HL-60 (cell line): ENCODE results near the gene STX2.

Experiments
- GABPA ChIP-seq: IDR thresholded peaks from 2 replicates; pipeline ENCODE4 v1.6.1; 2012; ENCODE audit warnings: low read depth
- POLR2AphosphoS5 ChIP-seq: IDR thresholded peaks from 2 replicates; pipeline ENCODE4 v1.6.1; 2012; ENCODE audit warnings: low read depth
- SPI1 ChIP-seq: IDR thresholded peaks from 2 replicates; pipeline ENCODE4 v1.6.1; 2012; ENCODE audit warnings: low read depth, mild to moderate bottlenecking, borderline replicate concordance
- TF ChIP-seq, protein P1 (sequence below): IDR thresholded peaks from one replicate; pipeline ENCODE4 v1.5.1; 2011; ENCODE audit warnings: low read length, control low read depth, inconsistent platforms; ENCODE audit not compliant: insufficient read depth
- TF ChIP-seq, protein P2 (sequence below): IDR thresholded peaks from 2 replicates; pipeline ENCODE4 v1.6.1; 2012; ENCODE audit warnings: low read depth; ENCODE audit not compliant: insufficient replicate concordance

DNA sequence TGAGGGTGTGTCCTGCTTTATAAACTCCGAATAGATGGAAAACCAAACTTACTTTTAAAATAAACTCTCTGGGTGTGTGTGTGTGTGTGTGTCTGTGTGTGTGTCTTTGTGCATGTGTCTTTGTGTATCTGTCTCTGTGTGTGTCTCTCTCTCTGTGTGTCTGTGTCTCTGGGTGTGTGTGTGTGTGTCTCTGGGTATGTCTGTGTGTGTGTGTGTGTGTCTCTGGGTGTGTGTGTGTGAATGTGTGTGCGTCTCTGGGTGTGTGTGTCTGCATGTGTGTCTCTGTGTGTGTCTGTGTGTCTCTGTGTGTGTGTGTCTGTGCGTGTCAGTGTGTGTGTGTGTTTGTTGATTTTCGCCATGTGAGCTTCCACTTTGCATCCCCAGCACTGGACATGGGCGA is 42.0 kb upstream of the STX2 start:
- TF ChIP-seq POLR2AphosphoS5 (no peak), SPI1 (no peak), GABPA (no peak)
- TF ChIP-seq, protein P1, sequence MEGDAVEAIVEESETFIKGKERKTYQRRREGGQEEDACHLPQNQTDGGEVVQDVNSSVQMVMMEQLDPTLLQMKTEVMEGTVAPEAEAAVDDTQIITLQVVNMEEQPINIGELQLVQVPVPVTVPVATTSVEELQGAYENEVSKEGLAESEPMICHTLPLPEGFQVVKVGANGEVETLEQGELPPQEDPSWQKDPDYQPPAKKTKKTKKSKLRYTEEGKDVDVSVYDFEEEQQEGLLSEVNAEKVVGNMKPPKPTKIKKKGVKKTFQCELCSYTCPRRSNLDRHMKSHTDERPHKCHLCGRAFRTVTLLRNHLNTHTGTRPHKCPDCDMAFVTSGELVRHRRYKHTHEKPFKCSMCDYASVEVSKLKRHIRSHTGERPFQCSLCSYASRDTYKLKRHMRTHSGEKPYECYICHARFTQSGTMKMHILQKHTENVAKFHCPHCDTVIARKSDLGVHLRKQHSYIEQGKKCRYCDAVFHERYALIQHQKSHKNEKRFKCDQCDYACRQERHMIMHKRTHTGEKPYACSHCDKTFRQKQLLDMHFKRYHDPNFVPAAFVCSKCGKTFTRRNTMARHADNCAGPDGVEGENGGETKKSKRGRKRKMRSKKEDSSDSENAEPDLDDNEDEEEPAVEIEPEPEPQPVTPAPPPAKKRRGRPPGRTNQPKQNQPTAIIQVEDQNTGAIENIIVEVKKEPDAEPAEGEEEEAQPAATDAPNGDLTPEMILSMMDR: no peak
- TF ChIP-seq, protein P2, sequence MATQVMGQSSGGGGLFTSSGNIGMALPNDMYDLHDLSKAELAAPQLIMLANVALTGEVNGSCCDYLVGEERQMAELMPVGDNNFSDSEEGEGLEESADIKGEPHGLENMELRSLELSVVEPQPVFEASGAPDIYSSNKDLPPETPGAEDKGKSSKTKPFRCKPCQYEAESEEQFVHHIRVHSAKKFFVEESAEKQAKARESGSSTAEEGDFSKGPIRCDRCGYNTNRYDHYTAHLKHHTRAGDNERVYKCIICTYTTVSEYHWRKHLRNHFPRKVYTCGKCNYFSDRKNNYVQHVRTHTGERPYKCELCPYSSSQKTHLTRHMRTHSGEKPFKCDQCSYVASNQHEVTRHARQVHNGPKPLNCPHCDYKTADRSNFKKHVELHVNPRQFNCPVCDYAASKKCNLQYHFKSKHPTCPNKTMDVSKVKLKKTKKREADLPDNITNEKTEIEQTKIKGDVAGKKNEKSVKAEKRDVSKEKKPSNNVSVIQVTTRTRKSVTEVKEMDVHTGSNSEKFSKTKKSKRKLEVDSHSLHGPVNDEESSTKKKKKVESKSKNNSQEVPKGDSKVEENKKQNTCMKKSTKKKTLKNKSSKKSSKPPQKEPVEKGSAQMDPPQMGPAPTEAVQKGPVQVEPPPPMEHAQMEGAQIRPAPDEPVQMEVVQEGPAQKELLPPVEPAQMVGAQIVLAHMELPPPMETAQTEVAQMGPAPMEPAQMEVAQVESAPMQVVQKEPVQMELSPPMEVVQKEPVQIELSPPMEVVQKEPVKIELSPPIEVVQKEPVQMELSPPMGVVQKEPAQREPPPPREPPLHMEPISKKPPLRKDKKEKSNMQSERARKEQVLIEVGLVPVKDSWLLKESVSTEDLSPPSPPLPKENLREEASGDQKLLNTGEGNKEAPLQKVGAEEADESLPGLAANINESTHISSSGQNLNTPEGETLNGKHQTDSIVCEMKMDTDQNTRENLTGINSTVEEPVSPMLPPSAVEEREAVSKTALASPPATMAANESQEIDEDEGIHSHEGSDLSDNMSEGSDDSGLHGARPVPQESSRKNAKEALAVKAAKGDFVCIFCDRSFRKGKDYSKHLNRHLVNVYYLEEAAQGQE: no peak
